SKM-1 treated with dmso at 0.1 percent for 144 hours (cell line): Measurements from ENCODE around the gene EDEM1.

Experiments used
- DNase-seq: peaks from one replicate; lab custom pipeline; 2025; ENCODE audit not compliant: unreplicated experiment; lab: John Stamatoyannopoulos, UW

The EDEM1 gene

DNA sequence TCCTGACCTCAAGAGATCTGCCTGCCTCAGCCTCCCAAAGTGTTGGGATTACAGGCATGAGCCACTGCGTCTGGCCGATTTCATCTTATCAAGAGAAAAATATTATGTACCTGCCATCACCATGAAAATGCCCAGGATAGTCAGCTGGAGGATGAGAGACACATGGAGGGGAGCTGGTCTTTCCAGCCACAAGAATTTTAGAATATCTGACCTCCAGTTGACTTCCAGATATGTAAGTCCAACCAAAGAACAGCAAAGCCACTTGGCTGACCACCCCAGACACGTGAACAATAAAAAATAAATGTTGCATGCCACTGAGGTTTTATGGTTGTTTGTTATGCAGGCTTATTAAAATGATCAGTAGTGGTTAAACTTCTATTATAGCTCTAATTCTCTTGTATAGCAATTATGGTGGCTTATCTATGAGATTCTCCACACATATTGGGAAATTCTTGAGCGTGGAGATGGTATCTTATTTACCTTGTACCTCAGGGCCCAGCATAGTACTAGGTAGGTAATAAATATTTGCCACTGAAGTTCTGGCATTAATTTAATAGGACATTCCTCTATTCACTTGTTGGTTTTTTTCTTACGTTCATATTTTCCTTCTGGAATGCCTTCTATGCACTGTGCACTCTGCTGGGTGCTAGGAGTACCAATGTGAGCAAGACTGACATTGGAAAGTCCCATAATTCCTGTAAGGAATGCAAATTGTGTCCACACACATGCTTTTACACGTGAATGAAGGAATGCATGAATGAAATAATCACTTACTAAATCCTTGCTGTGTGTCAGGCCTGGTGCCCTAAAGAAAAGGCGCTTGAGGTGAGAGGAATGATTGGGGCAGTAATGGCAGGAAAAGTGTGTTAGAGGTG, 77.6 kb downstream of the EDEM1 start:
- DNase-seq, result no peak

DNA sequence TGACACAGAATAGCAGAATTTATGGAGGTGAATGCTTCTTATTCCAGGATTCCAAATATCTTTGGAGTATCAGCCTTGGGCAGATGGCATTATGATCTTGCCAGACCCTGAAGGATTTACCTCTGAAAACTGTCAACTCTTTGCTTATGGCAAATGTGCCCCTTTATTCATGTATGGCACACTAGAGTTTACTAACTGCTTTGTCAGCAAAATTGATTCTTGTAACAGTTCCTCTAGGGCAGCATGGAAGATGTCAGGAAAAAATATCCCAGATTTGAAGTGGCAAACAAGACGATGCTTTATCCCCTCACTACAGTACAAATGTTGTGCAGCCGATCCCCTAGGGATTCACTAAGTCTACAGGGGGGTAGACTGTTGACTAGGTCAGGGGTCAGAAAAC, 79.7 kb downstream of the EDEM1 start:
- DNase-seq, result no peak

DNA sequence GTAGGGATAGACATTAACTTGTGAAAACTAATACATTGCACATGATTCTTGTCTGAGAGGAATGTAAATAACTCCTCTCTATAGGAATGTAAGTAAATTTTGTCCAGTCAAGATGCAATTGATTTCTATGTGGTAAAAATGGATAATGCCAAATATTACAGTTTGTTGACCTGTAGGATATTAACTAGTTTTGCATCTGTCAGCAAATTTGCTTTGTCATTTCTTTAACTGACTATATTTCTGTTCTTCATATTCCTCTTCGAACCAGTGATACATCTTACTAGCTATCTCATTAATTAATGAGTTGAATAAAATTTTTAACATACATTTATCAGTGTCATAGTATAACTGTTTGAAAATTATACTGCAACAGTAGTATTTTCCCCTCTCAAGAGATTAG, 80.4 kb downstream of the EDEM1 start:
- no peak for DNase-seq
